HEK293 (cell line): ENCODE data around the gene GPN3.

Experiments
- GFI1B ChIP-seq: fragments of 450-650 bp; formaldehyde crosslinking; IDR thresholded peaks from 2 replicates; pipeline ENCODE4 v1.5.1; 2016; ENCODE audit warnings: missing biosample characterization, missing genetic modification characterization
- GLI4 ChIP-seq: fragments of 450-650 bp; formaldehyde crosslinking; IDR thresholded peaks from 2 replicates; pipeline ENCODE4 v1.5.1; 2016; ENCODE audit warnings: missing biosample characterization, missing genetic modification characterization
- HOXC10 ChIP-seq: sonication (generic); formaldehyde crosslinking; IDR thresholded peaks from 2 replicates; pipeline ENCODE4 v1.8.1; 2023; ENCODE audit warnings: mild to moderate bottlenecking, missing genetic modification reagents
- HOXD13 ChIP-seq: sonication (generic); formaldehyde crosslinking; IDR thresholded peaks from 2 replicates; pipeline ENCODE4 v1.8.0; 2022; ENCODE audit warnings: missing genetic modification reagents, borderline replicate concordance
- IKZF3 ChIP-seq: fragments of 450-650 bp; IDR thresholded peaks from 2 replicates; pipeline ENCODE4 v1.5.0; 2018; ENCODE audit warnings: missing biosample characterization, mild to moderate bottlenecking, missing genetic modification characterization, moderate library complexity
- KLF9 ChIP-seq: fragments of 450-650 bp; formaldehyde crosslinking; IDR thresholded peaks from 2 replicates; pipeline ENCODE4 v1.5.1; 2016; ENCODE audit warnings: missing biosample characterization, missing genetic modification characterization, low read depth
- MYNN ChIP-seq: fragments of 450-650 bp; formaldehyde crosslinking; IDR thresholded peaks from 2 replicates; pipeline ENCODE4 v1.5.1; 2016; ENCODE audit warnings: missing biosample characterization, missing genetic modification characterization, borderline replicate concordance
- RBAK ChIP-seq: fragments of 450-650 bp; formaldehyde crosslinking; IDR thresholded peaks from 2 replicates; pipeline ENCODE4 v1.5.1; 2016; ENCODE audit warnings: missing biosample characterization, missing genetic modification characterization
- SCRT1 ChIP-seq: fragments of 450-650 bp; formaldehyde crosslinking; IDR thresholded peaks from 2 replicates; pipeline ENCODE4 v1.5.1; 2016; ENCODE audit warnings: missing biosample characterization, missing genetic modification characterization, borderline replicate concordance
- SETDB1 ChIP-seq: IDR thresholded peaks from one replicate; pipeline ENCODE4 v1.6.1; 2017; ENCODE audit warnings: mild to moderate bottlenecking, low read length, moderate library complexity, mixed read lengths; ENCODE audit not compliant: insufficient read length
- SP3 ChIP-seq: fragments of 450-650 bp; formaldehyde crosslinking; IDR thresholded peaks from 2 replicates; pipeline ENCODE4 v1.5.1; 2016; ENCODE audit warnings: missing biosample characterization, missing genetic modification characterization
- TRIM28 ChIP-seq: IDR thresholded peaks from 2 replicates; pipeline ENCODE4 v1.6.1; 2011; ENCODE audit warnings: low read length, control low read depth, borderline replicate concordance
- WT1 ChIP-seq: fragments of 450-650 bp; formaldehyde crosslinking; IDR thresholded peaks from 2 replicates; pipeline ENCODE4 v1.5.1; 2016; ENCODE audit warnings: missing biosample characterization, missing genetic modification characterization
- ZBTB11 ChIP-seq: fragments of 450-650 bp; formaldehyde crosslinking; conservative IDR thresholded peaks from 2 replicates; pipeline ENCODE4 v1.5.1; 2016; ENCODE audit warnings: low read depth, missing biosample characterization, missing genetic modification characterization
- ZBTB17 ChIP-seq: fragments of 450-650 bp; formaldehyde crosslinking; IDR thresholded peaks from 2 replicates; pipeline ENCODE4 v1.5.1; 2016; ENCODE audit warnings: missing biosample characterization, missing genetic modification characterization
- ZBTB21 ChIP-seq: fragments of 450-650 bp; formaldehyde crosslinking; IDR thresholded peaks from 2 replicates; pipeline ENCODE4 v1.5.1; 2017; ENCODE audit warnings: missing biosample characterization, missing genetic modification characterization
- ZBTB44 ChIP-seq: fragments of 450-650 bp; IDR thresholded peaks from 2 replicates; pipeline ENCODE4 v1.5.1; 2018; ENCODE audit warnings: missing biosample characterization, mild to moderate bottlenecking, missing genetic modification characterization
- ZBTB48 ChIP-seq: fragments of 450-650 bp; formaldehyde crosslinking; IDR thresholded peaks from 2 replicates; pipeline ENCODE4 v1.5.1; 2016; ENCODE audit warnings: missing biosample characterization, missing genetic modification characterization
- ZNF114 ChIP-seq: fragments of 450-650 bp; formaldehyde crosslinking; IDR thresholded peaks from 2 replicates; pipeline ENCODE4 v1.5.0; 2017; ENCODE audit warnings: missing biosample characterization, missing genetic modification characterization
- ZNF138 ChIP-seq: fragments of 450-650 bp; formaldehyde crosslinking; IDR thresholded peaks from 2 replicates; pipeline ENCODE4 v1.5.1; 2016; ENCODE audit warnings: missing biosample characterization, missing genetic modification characterization, borderline replicate concordance
- ZNF146 ChIP-seq: fragments of 450-650 bp; formaldehyde crosslinking; IDR thresholded peaks from 2 replicates; pipeline ENCODE4 v1.5.1; 2016; ENCODE audit warnings: missing biosample characterization, missing genetic modification characterization
- ZNF169 ChIP-seq: fragments of 450-650 bp; formaldehyde crosslinking; IDR thresholded peaks from 2 replicates; pipeline ENCODE4 v1.5.1; 2016; ENCODE audit warnings: missing biosample characterization, missing genetic modification characterization
- ZNF174 ChIP-seq: fragments of 450-650 bp; formaldehyde crosslinking; IDR thresholded peaks from 2 replicates; pipeline ENCODE4 v1.5.0; 2017; ENCODE audit warnings: missing biosample characterization, mild to moderate bottlenecking, missing genetic modification characterization
- ZNF24 ChIP-seq: fragments of 450-650 bp; formaldehyde crosslinking; IDR thresholded peaks from 2 replicates; pipeline ENCODE4 v1.5.1; 2016; ENCODE audit warnings: missing biosample characterization, missing genetic modification characterization
- ZNF394 ChIP-seq: fragments of 450-650 bp; formaldehyde crosslinking; IDR thresholded peaks from 2 replicates; pipeline ENCODE4 v1.5.1; 2016; ENCODE audit warnings: missing biosample characterization, missing genetic modification characterization, mild to moderate bottlenecking, moderate library complexity, borderline replicate concordance
- ZNF510 ChIP-seq: fragments of 450-650 bp; formaldehyde crosslinking; IDR thresholded peaks from 2 replicates; pipeline ENCODE4 v1.5.1; 2018; ENCODE audit warnings: mild to moderate bottlenecking, missing genetic modification characterization, missing biosample characterization; ENCODE audit not compliant: insufficient replicate concordance
- ZNF544 ChIP-seq: fragments of 450-650 bp; formaldehyde crosslinking; IDR thresholded peaks from 2 replicates; pipeline ENCODE4 v1.5.0; 2017; ENCODE audit warnings: missing biosample characterization, missing genetic modification characterization
- ZNF571 ChIP-seq: fragments of 450-650 bp; formaldehyde crosslinking; IDR thresholded peaks from 2 replicates; pipeline ENCODE4 v1.5.0; 2017; ENCODE audit warnings: missing biosample characterization, missing genetic modification characterization
- ZNF585B ChIP-seq: fragments of 450-650 bp; formaldehyde crosslinking; IDR thresholded peaks from 2 replicates; pipeline ENCODE4 v1.5.1; 2016; ENCODE audit warnings: missing biosample characterization, missing genetic modification characterization
- ZNF610 ChIP-seq: fragments of 450-650 bp; formaldehyde crosslinking; IDR thresholded peaks from 2 replicates; pipeline ENCODE4 v1.5.1; 2016; ENCODE audit warnings: missing biosample characterization, missing genetic modification characterization, borderline replicate concordance
- ZNF76 ChIP-seq: fragments of 450-650 bp; formaldehyde crosslinking; IDR thresholded peaks from 2 replicates; pipeline ENCODE4; 2016; ENCODE audit warnings: low read depth, missing biosample characterization, missing genetic modification characterization, borderline replicate concordance
- ZNF768 ChIP-seq: fragments of 450-650 bp; formaldehyde crosslinking; IDR thresholded peaks from 2 replicates; pipeline ENCODE4 v1.5.1; 2018; ENCODE audit warnings: missing biosample characterization, mild to moderate bottlenecking, missing genetic modification characterization
- ZNF785 ChIP-seq: fragments of 450-650 bp; formaldehyde crosslinking; IDR thresholded peaks from 2 replicates; pipeline ENCODE4 v1.5.1; 2016; ENCODE audit warnings: missing biosample characterization, missing genetic modification characterization
- TF ChIP-seq, protein P1 (sequence below): fragments of 450-650 bp; formaldehyde crosslinking; IDR thresholded peaks from 2 replicates; pipeline ENCODE4 v1.5.1; 2016; ENCODE audit warnings: missing biosample characterization, missing genetic modification characterization

GPN3 gene

DNA sequence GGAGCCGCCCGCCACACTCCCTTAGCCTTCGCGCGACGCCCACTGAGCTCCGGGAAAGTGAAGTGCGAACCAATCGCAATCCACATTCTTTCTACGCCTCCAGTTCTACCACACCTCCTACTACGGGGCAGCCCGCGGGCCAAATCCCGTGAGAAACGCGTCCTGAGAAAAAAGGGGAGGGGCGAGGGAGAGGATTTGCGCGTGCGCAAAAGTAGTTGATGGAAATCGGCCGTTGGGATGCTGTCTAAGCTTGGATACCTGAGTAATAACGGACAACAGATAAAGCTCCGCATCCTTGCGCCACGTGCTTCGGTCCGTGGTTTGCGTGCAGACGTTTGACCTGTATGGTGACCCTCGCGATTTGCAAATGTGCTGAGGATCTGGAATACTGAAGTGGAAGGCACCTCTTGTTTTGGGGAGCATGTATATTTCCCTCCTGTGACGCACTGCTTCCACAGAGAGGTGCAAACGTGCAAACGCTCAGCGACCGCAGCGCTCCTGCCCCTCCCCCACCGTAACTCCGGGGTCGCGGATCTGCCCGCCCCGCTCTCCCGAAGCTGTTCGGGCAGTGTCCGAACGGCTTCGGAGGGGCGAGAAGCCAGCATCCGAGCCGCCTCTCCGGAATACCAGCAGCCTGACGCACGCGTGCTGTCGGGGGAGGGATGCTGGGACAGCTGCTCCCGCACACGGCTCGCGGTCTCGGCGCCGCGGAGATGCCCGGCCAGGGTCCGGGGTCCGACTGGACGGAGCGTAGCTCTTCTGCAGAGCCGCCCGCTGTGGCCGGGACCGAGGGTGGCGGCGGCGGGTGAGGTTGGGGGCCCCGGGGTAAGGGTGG lies at the start of gene GPN3, which contains the start of gene FAM216A (continued):
- TF ChIP-seq HOXD13 (CRISPR knock-in tag) (no peak), HOXC10 (CRISPR knock-in tag) (no peak), SETDB1 (no peak), ZNF510 (tag by site-specific recombination) (no peak), IKZF3 (tag by site-specific recombination) (peak; percentile 74), WT1 (tag by site-specific recombination) (peak; percentile 39; the same call in 1 of the 2 replicates), ZBTB11 (tag by site-specific recombination) (no peak), ZBTB48 (tag by site-specific recombination) (no peak), ZNF544 (tag by site-specific recombination) (no peak), SCRT1 (tag by site-specific recombination) (no peak), ZBTB44 (tag by site-specific recombination) (0 out of 2 replicates have a peak, but pooled peaks have one; percentile 10), RBAK (tag by site-specific recombination) (no peak), ZNF785 (no peak), MYNN (tag by site-specific recombination) (no peak), ZNF610 (peak; percentile 62), ZNF571 (no peak), TRIM28 (peak; percentile 58), ZNF114 (no peak), ZNF768 (tag by site-specific recombination) (no peak), ZNF76 (tag by site-specific recombination) (peak; percentile 69; the same call in 1 of the 2 replicates), ZNF585B (tag by site-specific recombination) (no peak), ZNF146 (tag by site-specific recombination) (no peak), GFI1B (tag by site-specific recombination) (no peak), ZBTB17 (tag by site-specific recombination) (peak; percentile 98), ZNF394 (tag by site-specific recombination) (peak; percentile 84; the same call in 1 of the 2 replicates), ZNF169 (tag by site-specific recombination) (no peak), ZNF24 (tag by site-specific recombination) (no peak; the same call in 1 of the 2 replicates), GLI4 (no peak), ZNF174 (tag by site-specific recombination) (no peak), SP3 (tag by site-specific recombination) (peak; percentile 95), KLF9 (tag by site-specific recombination) (peak; percentile 77), ZBTB21 (tag by site-specific recombination) (peak; percentile 75), ZNF138 (tag by site-specific recombination) (no peak)
- TF ChIP-seq, protein P1, sequence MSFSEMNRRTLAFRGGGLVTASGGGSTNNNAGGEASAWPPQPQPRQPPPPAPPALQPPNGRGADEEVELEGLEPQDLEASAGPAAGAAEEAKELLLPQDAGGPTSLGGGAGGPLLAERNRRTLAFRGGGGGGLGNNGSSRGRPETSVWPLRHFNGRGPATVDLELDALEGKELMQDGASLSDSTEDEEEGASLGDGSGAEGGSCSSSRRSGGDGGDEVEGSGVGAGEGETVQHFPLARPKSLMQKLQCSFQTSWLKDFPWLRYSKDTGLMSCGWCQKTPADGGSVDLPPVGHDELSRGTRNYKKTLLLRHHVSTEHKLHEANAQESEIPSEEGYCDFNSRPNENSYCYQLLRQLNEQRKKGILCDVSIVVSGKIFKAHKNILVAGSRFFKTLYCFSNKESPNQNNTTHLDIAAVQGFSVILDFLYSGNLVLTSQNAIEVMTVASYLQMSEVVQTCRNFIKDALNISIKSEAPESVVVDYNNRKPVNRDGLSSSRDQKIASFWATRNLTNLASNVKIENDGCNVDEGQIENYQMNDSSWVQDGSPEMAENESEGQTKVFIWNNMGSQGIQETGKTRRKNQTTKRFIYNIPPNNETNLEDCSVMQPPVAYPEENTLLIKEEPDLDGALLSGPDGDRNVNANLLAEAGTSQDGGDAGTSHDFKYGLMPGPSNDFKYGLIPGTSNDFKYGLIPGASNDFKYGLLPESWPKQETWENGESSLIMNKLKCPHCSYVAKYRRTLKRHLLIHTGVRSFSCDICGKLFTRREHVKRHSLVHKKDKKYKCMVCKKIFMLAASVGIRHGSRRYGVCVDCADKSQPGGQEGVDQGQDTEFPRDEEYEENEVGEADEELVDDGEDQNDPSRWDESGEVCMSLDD, result peak; percentile 60
